Activated CD8-positive, alpha-beta T cell treated with anti-CD3 and anti-CD28 coated beads for 36 hours (primary cell): ENCODE data around the gene CLTRN. TPM values are rescaled to one million over a fixed set of nuclear protein-coding genes. Genes with fewer than 3 reads are reported as not detected.

Experiments used
- ATAC-seq: fragments of 200-7000 bp; cut with Tn5 transposase; one replicate; pipeline ENCODE4 v1.10.0; 2021; ENCODE audit warnings: mild to moderate bottlenecking, moderate library complexity
- CTCF ChIA-PET: fragments of 350-600 bp; sonication (Branson Sonifier 250); formaldehyde crosslinking; loops from one replicate; lab custom pipeline; 2021; ENCODE audit warnings: antibody characterized with exemption; lab: Charles Lee
- POLR2A ChIA-PET: fragments of 350-600 bp; sonication (Branson Sonifier 250); formaldehyde crosslinking; loops from one replicate; lab custom pipeline; 2021; ENCODE audit warnings: antibody characterized with exemption; lab: Charles Lee
- DNase-seq: peaks from one replicate; pipeline ENCODE4 v3.0.0-alpha.2; 2020
- H3K27ac Mint-ChIP-seq: one replicate; pipeline ENCODE4 v1.8.0; 2021; ENCODE audit warnings: mild to moderate bottlenecking, mixed read lengths
- H3K27me3 Mint-ChIP-seq: one replicate; pipeline ENCODE4 v1.8.0; 2021; ENCODE audit warnings: mixed read lengths
- H3K36me3 Mint-ChIP-seq: one replicate; pipeline ENCODE4 v1.8.0; 2021; ENCODE audit warnings: low read depth, mixed read lengths
- H3K4me1 Mint-ChIP-seq: one replicate; pipeline ENCODE4 v1.8.0; 2021; ENCODE audit warnings: low read depth, mixed read lengths
- H3K4me3 Mint-ChIP-seq: one replicate; pipeline ENCODE4 v1.8.0; 2021; ENCODE audit warnings: mild to moderate bottlenecking, moderate library complexity, mixed read lengths
- H3K9me3 Mint-ChIP-seq: one replicate; pipeline ENCODE4 v1.8.0; 2021; ENCODE audit warnings: mixed read lengths
- CTCF ChIP-seq: fragments of 200-600 bp; IDR thresholded peaks from one replicate; pipeline ENCODE4 v1.8.0; 2022; ENCODE audit warnings: antibody characterized with exemption, mild to moderate bottlenecking
- intact Hi-C: fragments of 100-400 bp; cut with micrococcal nuclease; formaldehyde crosslinking; loops from one replicate; pipeline ENCODE4 v1.10.0; 2022
- total RNA-seq, 2 experiments: library from RNA; stranded (reverse); gene quantifications; one replicate each; pipeline ENCODE4 v1.2.3, GENCODE V29; 2021

Gene CLTRN
- total RNA-seq, 2 experiments from 2014 or later = 0.38 to 0.58 TPM

- ChIA-PET CTCF (no interaction called here), POLR2A (no interaction called here)
- Mint-ChIP-seq H3K36me3 (peaks cover 15% of the 10 kb centered on the region), H3K27me3 (no peaks in the 10 kb centered on the region), H3K4me3 (no peak overlapping the region), H3K9me3 (no peaks in the 10 kb centered on the region), H3K4me1 (peaks cover 5% of the 10 kb centered on the region), H3K27ac (peak overlapping the region; percentile 27)
- ATAC-seq (peak; percentile 73), DNase-seq (no peak)
- intact Hi-C loops = no loop called here
- no peak for TF ChIP-seq CTCF
Observed at GRCh38 chrX:15694941-15695451, 30.4 kb upstream of the CLTRN start.

- Mint-ChIP-seq H3K4me1 (peaks cover 11% of the 10 kb centered on the region), H3K27me3 (no peaks in the 10 kb centered on the region), H3K4me3 (no peak overlapping the region), H3K27ac (no peak overlapping the region), H3K36me3 (peaks cover 11% of the 10 kb centered on the region), H3K9me3 (no peaks in the 10 kb centered on the region)
- peak; percentile 51 for TF ChIP-seq CTCF
- ATAC-seq (peak; percentile 76), DNase-seq (peak; percentile 67)
- CTCF ChIA-PET = interaction anchor here (0.9 to 1.2 kb wide), 2 partner anchors 10 to 436 kb away, joined by 3 to 5 read pairs; partner anchors contain the start of gene GRPR
- POLR2A ChIA-PET = no interaction called here
- intact Hi-C loops = no loop called here
Observed at GRCh38 chrX:15686818-15687685, 22.4 kb upstream of the CLTRN start.

- ChIA-PET CTCF (no interaction called here), POLR2A (no interaction called here)
- H3K9me3 Mint-ChIP-seq = no peaks in the 10 kb centered on the region
- no peak for ATAC-seq
- H3K27ac Mint-ChIP-seq = no peak overlapping the region
- H3K27me3 Mint-ChIP-seq = no peaks in the 10 kb centered on the region
- no peak for DNase-seq
- no peak for TF ChIP-seq CTCF
- intact Hi-C loops = no loop called here
- H3K4me3 Mint-ChIP-seq = no peak overlapping the region
- peaks cover 26% of the 10 kb centered on the region for H3K4me1 Mint-ChIP-seq
- H3K36me3 Mint-ChIP-seq = peaks cover 7% of the 10 kb centered on the region
Observed at GRCh38 chrX:15683193-15683592, 18.6 kb upstream of the CLTRN start.

- Mint-ChIP-seq H3K4me1 (peaks cover 31% of the 10 kb centered on the region), H3K36me3 (peaks cover 11% of the 10 kb centered on the region), H3K4me3 (no peak overlapping the region), H3K27ac (peak overlapping the region; percentile 34), H3K9me3 (no peaks in the 10 kb centered on the region), H3K27me3 (no peaks in the 10 kb centered on the region)
- DNase-seq (no peak), ATAC-seq (no peak)
- no peak for TF ChIP-seq CTCF
- ChIA-PET CTCF (no interaction called here), POLR2A (no interaction called here)
- intact Hi-C loops = no loop called here
Observed at GRCh38 chrX:15681433-15681832, 16.8 kb upstream of the CLTRN start.

- POLR2A ChIA-PET = no interaction called here
- no peak for ATAC-seq
- Mint-ChIP-seq H3K27ac (peak overlapping the region; percentile 83), H3K4me1 (peaks cover 28% of the 10 kb centered on the region), H3K9me3 (no peaks in the 10 kb centered on the region), H3K27me3 (no peaks in the 10 kb centered on the region), H3K4me3 (no peak overlapping the region), H3K36me3 (peaks cover 11% of the 10 kb centered on the region)
- intact Hi-C loops = no loop called here
- CTCF ChIA-PET = no interaction called here
- DNase-seq = peak; percentile 32
- no peak for TF ChIP-seq CTCF
Observed at GRCh38 chrX:15680401-15680800, 15.8 kb upstream of the CLTRN start.
